HG03039 (cell line): ENCODE results near the gene MRPL9.
"Not testable (repeated sequence)": the region's sequence is repeated elsewhere in the genome, so short reads cannot be mapped to it uniquely, and the experiment has no call there.

Experiments
- ATAC-seq: cut with Tn5 transposase; IDR thresholded peaks from one replicate; pipeline ENCODE4 v1.9.1; 2021; ENCODE audit warnings: mild to moderate bottlenecking, moderate library complexity; ENCODE audit not compliant: unreplicated experiment

MRPL9 gene

GRCh38 chr1:151737026-151737425 is 26.3 kb downstream of the MRPL9 start:
- ATAC-seq: no peak

DNA sequence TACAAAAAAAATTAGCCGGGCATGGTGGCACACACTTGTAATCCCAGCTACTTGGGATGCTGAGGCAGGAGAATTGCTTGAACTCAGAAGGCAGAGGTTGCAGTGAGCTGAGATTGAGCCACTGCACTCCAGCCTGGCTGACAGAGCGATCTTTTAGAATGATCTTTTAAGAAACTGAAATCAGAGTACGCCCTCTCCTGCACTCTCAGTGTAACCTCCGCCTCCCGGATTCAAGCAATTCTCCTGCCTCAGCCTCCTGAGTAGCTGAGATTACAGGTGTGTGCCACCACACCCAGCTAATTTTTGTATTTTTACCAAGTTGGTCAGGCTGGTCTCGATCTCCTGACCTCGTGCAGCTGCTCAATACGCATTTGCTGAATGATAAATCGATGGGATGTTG is 29.3 kb downstream of the MRPL9 start:
- ATAC-seq: not testable (repeated sequence)

DNA sequence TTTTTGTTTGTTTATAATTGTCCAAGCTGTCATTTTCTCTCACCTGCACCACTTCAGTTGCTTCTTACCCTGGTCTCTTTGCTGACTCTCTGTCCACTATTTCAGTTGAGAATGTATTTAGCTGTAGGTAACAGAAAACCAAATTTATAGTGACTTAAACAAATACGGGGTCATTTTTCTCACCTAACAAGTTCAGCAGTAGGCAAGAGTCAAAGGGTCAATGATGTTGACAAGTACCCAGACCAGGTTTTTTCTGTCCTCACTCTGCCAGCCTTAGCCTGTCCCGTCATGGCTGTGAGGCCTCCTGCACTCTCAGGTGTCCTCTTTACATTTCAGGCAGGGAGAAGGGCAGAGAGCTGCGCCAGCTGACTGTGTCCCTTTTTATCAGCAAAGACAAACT is 30.2 kb downstream of the MRPL9 start:
- ATAC-seq: no peak

GRCh38 chr1:151729966-151730291 is 33.4 kb downstream of the MRPL9 start:
- ATAC-seq: no peak

DNA sequence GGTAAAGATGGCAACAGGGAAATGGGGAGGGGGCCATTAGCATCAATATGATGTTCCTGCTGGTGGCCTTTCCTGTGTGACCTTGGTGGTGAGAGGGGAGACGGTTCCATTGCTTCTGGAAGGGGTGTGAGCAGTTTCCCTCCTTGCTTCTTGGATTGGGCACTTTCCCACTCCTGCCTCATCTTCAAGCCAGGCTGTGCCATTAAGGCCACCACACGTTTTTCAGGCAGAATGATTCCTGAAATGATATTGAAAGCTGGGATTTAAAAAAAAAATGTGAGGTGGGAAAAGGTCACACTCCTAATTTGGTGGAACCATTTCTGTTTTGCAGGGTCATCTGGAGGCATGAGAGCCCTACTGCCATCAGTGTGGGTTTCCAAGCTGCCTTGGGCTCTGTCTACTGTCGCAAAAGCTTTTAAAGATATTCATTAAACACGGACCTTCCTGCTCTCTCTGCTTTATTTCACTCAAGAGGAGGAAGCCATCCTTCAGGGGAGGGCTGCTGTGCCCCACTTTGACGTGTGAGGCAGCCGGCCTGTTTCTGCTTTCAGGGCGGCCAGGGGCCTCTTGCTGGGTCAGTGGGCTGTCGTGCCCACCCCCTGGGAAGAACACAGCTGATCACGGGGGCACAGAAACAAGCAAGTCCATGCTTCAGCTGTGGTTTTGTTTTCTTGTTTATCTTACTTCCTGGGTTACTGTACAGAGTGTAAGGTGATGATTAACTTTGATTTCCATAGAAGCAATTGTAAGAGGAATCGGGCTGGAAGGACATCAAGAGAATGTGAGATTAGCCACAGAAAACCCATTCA is 33.9 kb downstream of the MRPL9 start:
- ATAC-seq: no peak

- ATAC-seq: no peak
Measured at GRCh38 chr1:151728151-151729054, 34.9 kb downstream of the MRPL9 start.

DNA sequence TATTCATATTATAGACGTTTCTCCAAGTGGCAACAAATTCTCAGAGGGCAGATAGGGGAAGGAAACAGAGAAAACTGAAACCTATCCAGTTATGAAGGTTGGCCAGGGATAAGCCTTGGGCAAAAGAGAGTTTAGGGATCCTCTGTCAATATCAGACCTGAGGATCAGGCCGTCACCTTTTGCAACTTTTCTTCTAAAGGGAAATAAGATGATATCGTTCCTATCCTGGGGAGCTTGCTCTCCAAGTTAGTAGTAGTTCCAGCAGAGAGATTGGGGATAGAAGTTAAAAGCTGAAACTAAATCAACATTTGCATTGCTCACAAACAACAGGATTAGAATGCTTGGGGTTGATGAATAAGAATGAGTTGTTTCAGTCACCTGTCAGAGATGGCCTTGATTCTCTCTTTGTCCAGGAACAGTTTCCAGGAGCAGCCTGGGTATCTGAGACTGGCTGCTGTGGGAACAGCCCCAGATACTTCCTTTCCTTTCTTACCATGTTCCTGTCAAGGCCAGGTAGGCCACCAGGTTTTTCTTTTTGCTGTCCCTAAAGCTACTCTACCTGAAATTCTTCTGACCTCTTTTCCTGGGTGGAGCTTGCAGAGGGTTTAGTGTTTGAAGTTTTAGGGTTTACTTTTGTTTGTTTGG is 39.4 kb downstream of the MRPL9 start:
- no peak for ATAC-seq

GRCh38 chr1:151721788-151722510 is 41.3 kb downstream of the MRPL9 start:
- ATAC-seq: no peak

- ATAC-seq: no peak
Measured at GRCh38 chr1:151720974-151721787, 42.1 kb downstream of the MRPL9 start, which contains the start of gene RIIAD1. Gene RIIAD1, plus strand, starts transcription at chr1:151721522. Its CDS starts 15 bp downstream, at chr1:151721537.

DNA sequence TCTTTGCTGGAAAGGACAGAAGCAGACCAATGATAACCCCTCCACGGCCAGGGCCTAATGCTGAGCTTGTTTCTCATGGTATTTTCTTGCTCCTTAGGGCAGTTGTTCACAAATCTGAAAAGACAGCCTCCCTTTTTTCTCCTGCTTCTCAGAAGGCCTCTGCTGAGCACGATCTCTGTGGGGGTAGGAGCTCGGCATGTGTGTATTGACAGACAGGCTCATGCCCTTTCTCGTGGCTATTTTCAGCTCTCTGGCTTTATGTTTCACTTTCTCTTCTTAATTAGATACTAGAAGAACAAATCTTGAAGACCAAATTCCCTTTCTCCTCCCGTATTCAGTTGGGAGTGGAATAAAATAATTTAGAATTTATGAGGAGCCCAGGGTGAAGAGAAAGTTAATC is 42.7 kb downstream of the MRPL9 start:
- ATAC-seq: no peak

GRCh38 chr1:151720125-151720524 is 43.2 kb downstream of the MRPL9 start:
- no peak for ATAC-seq

- no peak for ATAC-seq
Measured at GRCh38 chr1:151718666-151719065, 44.6 kb downstream of the MRPL9 start.

DNA sequence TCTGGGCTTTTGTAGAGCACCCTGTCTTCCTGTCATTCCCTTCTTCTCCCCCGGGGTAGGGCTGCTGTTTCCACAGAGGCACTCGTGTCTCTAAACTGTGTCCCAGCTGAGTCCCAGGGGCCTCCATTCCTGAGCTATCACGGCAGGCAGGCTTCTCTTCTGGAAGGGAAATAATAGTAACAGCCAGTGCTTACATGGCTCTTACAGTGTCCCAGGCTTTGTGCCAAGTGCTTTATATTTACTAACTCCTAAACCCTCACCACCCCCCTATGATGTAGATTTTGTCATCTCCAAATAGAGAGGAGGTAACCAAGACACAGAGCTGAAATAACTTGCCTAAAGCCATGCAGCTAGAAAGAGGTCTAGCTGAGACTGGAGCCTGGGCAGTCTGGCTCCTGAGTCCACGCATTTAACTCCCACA is 45.3 kb downstream of the MRPL9 start:
- no peak for ATAC-seq

DNA sequence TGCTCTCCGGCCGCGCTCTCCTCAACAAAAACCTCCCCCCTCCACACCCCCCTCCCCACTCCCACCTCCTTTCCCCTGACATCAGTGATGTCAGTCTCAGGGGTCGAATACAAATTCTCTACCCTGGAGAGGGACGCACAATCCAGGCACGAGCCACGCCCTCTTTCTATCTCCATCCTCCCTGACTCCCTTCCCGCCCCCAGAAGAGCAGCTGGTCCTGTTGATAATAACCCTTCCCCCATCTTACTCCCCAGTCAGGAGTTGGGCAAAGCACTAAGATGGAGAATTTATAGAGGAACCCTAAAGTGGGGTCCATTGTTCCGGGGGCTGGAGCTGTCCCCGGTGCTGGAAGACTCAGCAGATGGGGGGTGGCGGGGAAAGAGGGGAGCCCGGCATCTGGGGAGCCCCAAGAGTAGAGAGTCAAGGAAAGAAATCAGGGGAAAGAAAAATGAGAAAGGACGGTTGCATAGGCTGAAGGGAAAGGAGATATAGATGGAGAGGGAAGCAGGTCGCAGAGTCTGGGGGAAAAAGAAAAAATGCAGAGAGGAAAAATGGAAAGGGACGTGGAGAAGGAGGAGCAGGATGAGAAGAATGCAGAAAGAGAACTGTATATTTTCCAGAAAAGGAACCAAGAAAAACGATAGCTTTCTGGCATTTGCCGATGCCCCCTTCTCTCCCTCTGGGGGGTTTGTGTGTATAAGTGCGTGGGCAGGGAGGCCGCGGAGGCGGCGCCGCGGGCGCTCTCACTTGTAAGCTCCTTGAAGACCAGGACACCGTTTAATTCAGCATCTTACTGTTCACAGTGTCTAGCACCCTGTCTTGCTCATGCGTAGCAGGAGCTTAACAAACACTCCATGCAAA is 46.3 kb downstream of the MRPL9 start, which contains the start of gene CELF3:
Gene CELF3, minus strand, starts transcription at position 33 of the 861 bp plus-strand sequence. CDS start 783 bp downstream, outside the sequence.
- no peak for ATAC-seq

GRCh38 chr1:151716405-151716762 is 46.9 kb downstream of the MRPL9 start:
- ATAC-seq: no peak

- ATAC-seq: no peak
Measured at GRCh38 chr1:151715726-151716404, 47.4 kb downstream of the MRPL9 start.

DNA sequence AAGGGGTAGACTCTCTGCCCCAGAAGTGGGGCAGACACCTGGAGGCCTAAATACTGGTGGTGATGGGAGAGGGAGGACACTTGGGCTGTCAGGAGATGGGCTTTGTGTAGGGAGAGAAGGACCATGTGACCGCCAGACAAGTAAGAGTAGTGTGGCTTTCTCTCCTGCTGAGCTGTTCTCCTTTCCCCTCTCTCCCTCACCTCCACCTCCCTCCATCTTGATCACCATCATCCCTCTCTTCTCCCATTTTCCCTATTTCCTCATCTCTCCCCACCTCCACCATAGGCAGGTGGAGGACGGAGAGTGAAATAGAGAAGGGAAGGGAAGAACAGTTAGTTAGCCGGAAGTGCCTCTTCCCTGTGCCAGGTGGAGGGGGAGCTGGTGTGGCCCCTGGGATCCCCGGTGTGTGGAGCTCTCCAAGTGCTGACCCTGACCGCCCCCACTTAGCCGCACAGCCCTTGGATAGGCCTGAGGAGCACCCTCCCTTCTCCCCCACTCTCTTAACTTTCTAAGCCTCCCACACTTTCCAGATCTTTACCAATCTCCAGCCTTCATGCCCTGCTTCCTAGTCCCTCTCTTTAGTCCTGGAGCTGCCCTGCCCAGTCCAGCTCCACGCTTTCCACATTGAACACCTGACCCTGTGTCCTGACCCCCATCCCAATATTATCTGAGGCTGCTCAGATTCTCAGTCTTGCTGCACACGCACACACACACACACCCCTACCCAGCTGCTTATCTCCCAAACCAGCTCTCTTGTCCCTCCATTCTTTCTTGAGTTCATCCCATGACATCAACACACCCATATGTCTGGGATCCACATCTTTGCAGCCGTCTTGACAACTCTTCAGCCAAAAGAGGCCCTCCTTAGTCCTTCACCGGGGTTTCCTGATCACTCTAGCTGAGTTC is 48.2 kb downstream of the MRPL9 start:
- ATAC-seq: no peak
